22Rv1 (cell line): Measurements from ENCODE around the gene CYP17A1.
"Not testable (repeated sequence)": the region's sequence is repeated elsewhere in the genome, so short reads cannot be mapped to it uniquely, and the experiment has no call there.

ENCODE experiments used
- H3K27ac ChIP-seq: fragments of 450-650 bp; 2 replicates; pipeline ENCODE4 v1.5.1; 2017
- CTCF ChIP-seq: fragments of 450-650 bp; IDR thresholded peaks from 2 replicates; pipeline ENCODE4 v1.5.1; 2017; ENCODE audit warnings: mild to moderate bottlenecking
- ZFX ChIP-seq: fragments of 450-650 bp; IDR thresholded peaks from 2 replicates; pipeline ENCODE4 v1.6.1; 2017; ENCODE audit warnings: antibody characterized with exemption, borderline replicate concordance

The CYP17A1 gene

GRCh38 chr10:102845352-102845902 lies 8.2 kb upstream of the CYP17A1 start:
- no peak overlapping the region for H3K27ac ChIP-seq
- TF ChIP-seq ZFX (no peak), CTCF (no peak)

- H3K27ac ChIP-seq = not testable (repeated sequence)
Observed at GRCh38 chr10:102844190-102844776, 7.1 kb upstream of the CYP17A1 start.

GRCh38 chr10:102843139-102843538 lies 5.9 kb upstream of the CYP17A1 start:
- not testable (repeated sequence) for H3K27ac ChIP-seq

- TF ChIP-seq ZFX = no peak
- no peak for TF ChIP-seq CTCF
- H3K27ac ChIP-seq = no peak overlapping the region
Observed at GRCh38 chr10:102841827-102842345, 4.7 kb upstream of the CYP17A1 start.

- H3K27ac ChIP-seq = not testable (repeated sequence)
Observed at GRCh38 chr10:102838276-102838927, 1.2 kb upstream of the CYP17A1 start.

- TF ChIP-seq CTCF (peak; percentile 81), ZFX (no peak)
- no peak overlapping the region for H3K27ac ChIP-seq
Observed at GRCh38 chr10:102835007-102835482, 2.2 kb downstream of the CYP17A1 start.

GRCh38 chr10:102834143-102834542 lies 3.1 kb downstream of the CYP17A1 start:
- no peak for TF ChIP-seq CTCF
- TF ChIP-seq ZFX = no peak
- no peak overlapping the region for H3K27ac ChIP-seq

- no peak overlapping the region for H3K27ac ChIP-seq
- TF ChIP-seq CTCF (no peak), ZFX (no peak)
Observed at GRCh38 chr10:102832987-102833386, 4.2 kb downstream of the CYP17A1 start.

GRCh38 chr10:102832248-102832647 lies 5.0 kb downstream of the CYP17A1 start:
- H3K27ac ChIP-seq = no peak overlapping the region
- TF ChIP-seq ZFX (no peak), CTCF (no peak)
